Suprapubic skin (tissue), 4 donors: ENCODE measurements around the gene SLC39A9. TPM values are rescaled to one million over a fixed set of nuclear protein-coding genes. Genes with fewer than 3 reads are reported as not detected.
"Not testable (repeated sequence)": the region's sequence is repeated elsewhere in the genome, so short reads cannot be mapped to it uniquely, and the experiment has no call there.

Source experiments
- DNase-seq, 2 donors: peaks; one replicate each; pipeline ENCODE4 v3.0.0-alpha.2; 2019; ENCODE audit warnings: low spot score in 2 of 2
- H3K27ac ChIP-seq: fragments of 200-600 bp; sonication (generic); one replicate; pipeline ENCODE4 v1.5.1; 2019
- H3K27me3 ChIP-seq: fragments of 200-600 bp; sonication (generic); one replicate; pipeline ENCODE4 v1.5.1; 2019
- H3K36me3 ChIP-seq: fragments of 200-600 bp; sonication (generic); one replicate; pipeline ENCODE4 v1.5.1; 2019
- H3K4me1 ChIP-seq: fragments of 200-600 bp; sonication (generic); one replicate; pipeline ENCODE4 v1.5.1; 2019
- H3K4me3 ChIP-seq: fragments of 200-600 bp; sonication (generic); one replicate; pipeline ENCODE4 v1.5.1; 2019; ENCODE audit warnings: mild to moderate bottlenecking
- H3K9me3 ChIP-seq: fragments of 200-600 bp; sonication (generic); one replicate; pipeline ENCODE4 v1.5.1; 2019
- EP300 ChIP-seq: sonication (generic); formaldehyde crosslinking; IDR thresholded peaks from one replicate; pipeline ENCODE4 v1.6.1; 2017; ENCODE audit warnings: antibody characterized with exemption
- POLR2A ChIP-seq, 2 donors: fragments of 450-650 bp; IDR thresholded peaks; one replicate each; pipeline ENCODE4 v1.6.1; 2017; ENCODE audit warnings: antibody characterized with exemption in 2 of 2, mild to moderate bottlenecking in 2 of 2, moderate library complexity in 2 of 2
- POLR2AphosphoS5 ChIP-seq, 3 donors: sonication (generic); formaldehyde crosslinking; IDR thresholded peaks; one replicate each; pipeline ENCODE4 v1.6.1; 2017; ENCODE audit warnings: antibody characterized with exemption in 3 of 3
- WGBS: methylation state at CpG from one replicate; pipeline ENCODE4 v1.1.5; 2018; 5-methylcytosine and 5-hydroxymethylcytosine counted together
- total RNA-seq, 4 donors: library from RNA; depleted of rRNA; stranded (reverse); fragments of >200 nt; gene quantifications; one replicate each; pipeline ENCODE4 v1.1.0, GENCODE V29; 2016
- TF ChIP-seq, protein P1 (sequence below), 2 donors: fragments of 200-600 bp in 1 of 2; fragments of 450-650 bp in 1 of 2; sonication (generic) in 1 of 2; IDR thresholded peaks; one replicate each; pipeline ENCODE4 v1.5.1; 2016 to 2019; ENCODE audit warnings: antibody characterized with exemption in 2 of 2, mild to moderate bottlenecking in 1 of 2, moderate library complexity in 1 of 2

SLC39A9 gene
- total RNA-seq, 4 donors from 2014 or later: 46.5 to 65.6 (median 60.2) TPM

DNA sequence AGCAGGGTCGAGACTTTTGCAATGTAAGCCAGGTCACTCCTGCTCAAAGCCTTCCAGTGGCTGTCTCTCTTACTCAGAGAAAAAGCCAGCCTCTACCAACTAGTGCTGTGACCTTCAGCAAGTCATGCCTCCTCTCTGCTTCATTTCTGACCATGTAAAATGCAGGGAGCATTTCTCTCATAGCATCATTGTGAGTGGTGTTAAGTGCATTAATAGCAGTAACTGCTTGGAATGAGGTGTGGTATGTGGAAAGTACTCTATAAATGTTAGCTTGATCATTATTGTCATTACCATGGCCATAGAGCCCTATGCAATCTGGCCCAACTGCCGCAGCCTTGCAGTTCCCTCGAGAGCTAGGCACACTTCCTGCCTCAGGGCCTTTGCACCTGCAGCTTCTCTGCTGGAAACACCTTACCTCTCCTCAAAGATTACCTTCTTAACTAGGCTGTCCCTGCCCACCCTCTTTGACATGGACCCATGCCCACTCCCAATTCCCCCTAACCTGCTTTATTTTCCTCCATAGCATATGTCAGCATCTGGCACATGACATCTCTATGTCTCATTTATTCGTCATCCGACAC lies 96.9 kb downstream of the SLC39A9 start:
- Histone ChIP-seq H3K9me3 (no peaks in the 10 kb centered on the region), H3K4me1 (no peaks in the 10 kb centered on the region), H3K27me3 (no peaks in the 10 kb centered on the region), H3K36me3 (no peaks in the 10 kb centered on the region), H3K27ac (no peak overlapping the region), H3K4me3 (no peak overlapping the region)
- no peak for DNase-seq
- 87% methylated on average over 5 of the region's 5 CpGs for WGBS
- TF ChIP-seq POLR2A (IDR thresholded peaks at IDR 0.05) (no peak), POLR2AphosphoS5 (IDR thresholded peaks at IDR 0.05) (no peak), EP300 (no peak)
- TF ChIP-seq, protein P1, sequence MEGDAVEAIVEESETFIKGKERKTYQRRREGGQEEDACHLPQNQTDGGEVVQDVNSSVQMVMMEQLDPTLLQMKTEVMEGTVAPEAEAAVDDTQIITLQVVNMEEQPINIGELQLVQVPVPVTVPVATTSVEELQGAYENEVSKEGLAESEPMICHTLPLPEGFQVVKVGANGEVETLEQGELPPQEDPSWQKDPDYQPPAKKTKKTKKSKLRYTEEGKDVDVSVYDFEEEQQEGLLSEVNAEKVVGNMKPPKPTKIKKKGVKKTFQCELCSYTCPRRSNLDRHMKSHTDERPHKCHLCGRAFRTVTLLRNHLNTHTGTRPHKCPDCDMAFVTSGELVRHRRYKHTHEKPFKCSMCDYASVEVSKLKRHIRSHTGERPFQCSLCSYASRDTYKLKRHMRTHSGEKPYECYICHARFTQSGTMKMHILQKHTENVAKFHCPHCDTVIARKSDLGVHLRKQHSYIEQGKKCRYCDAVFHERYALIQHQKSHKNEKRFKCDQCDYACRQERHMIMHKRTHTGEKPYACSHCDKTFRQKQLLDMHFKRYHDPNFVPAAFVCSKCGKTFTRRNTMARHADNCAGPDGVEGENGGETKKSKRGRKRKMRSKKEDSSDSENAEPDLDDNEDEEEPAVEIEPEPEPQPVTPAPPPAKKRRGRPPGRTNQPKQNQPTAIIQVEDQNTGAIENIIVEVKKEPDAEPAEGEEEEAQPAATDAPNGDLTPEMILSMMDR (IDR thresholded peaks at IDR 0.05): no peak

- not testable (repeated sequence) for H3K4me1 ChIP-seq, H3K27ac ChIP-seq, DNase-seq, H3K9me3 ChIP-seq, H3K36me3 ChIP-seq, H3K4me3 ChIP-seq, H3K27me3 ChIP-seq
- WGBS: 100% methylated on average over 4 of the region's 4 CpGs
Measured at GRCh38 chr14:69497866-69498265, 99.4 kb downstream of the SLC39A9 start.

DNA sequence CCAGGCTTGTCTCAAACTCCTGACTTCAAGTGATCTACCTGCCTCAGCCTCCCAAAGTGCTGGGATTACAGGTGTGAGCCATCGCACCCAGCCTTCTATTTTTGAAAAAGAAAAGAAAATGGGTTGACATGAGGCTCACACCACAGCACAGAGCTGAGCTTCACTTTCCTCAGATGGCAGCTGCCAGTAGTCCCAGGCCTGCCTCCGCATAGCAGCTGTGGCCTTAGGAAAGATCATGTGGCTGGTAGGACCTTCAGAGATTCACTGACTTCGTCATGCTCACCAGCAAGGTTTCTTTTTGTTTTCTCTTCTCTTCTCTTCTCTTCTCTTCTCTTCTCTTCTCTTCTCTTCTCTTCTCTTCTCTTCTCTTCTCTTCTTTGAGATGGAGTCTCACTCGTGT lies 99.8 kb downstream of the SLC39A9 start:
- not testable (repeated sequence) for H3K9me3 ChIP-seq, DNase-seq, H3K4me3 ChIP-seq, H3K27me3 ChIP-seq, H3K4me1 ChIP-seq, H3K27ac ChIP-seq, H3K36me3 ChIP-seq
- WGBS: 98% methylated on average over 4 of the region's 4 CpGs

GRCh38 chr14:69499436-69499835 lies 100.9 kb downstream of the SLC39A9 start:
- 92% methylated on average over 5 of the region's 5 CpGs for WGBS
- no peak for TF ChIP-seq EP300
- no peak for TF ChIP-seq POLR2AphosphoS5 (IDR thresholded peaks at IDR 0.05)
- TF ChIP-seq, protein P1 (IDR thresholded peaks at IDR 0.05): no peak
- TF ChIP-seq POLR2A (IDR thresholded peaks at IDR 0.05): no peak
- Histone ChIP-seq H3K9me3 (no peaks in the 10 kb centered on the region), H3K36me3 (no peaks in the 10 kb centered on the region), H3K27me3 (no peaks in the 10 kb centered on the region), H3K4me3 (no peak overlapping the region), H3K27ac (no peak overlapping the region), H3K4me1 (peaks cover 3% of the 10 kb centered on the region)
- DNase-seq: no peak

DNA sequence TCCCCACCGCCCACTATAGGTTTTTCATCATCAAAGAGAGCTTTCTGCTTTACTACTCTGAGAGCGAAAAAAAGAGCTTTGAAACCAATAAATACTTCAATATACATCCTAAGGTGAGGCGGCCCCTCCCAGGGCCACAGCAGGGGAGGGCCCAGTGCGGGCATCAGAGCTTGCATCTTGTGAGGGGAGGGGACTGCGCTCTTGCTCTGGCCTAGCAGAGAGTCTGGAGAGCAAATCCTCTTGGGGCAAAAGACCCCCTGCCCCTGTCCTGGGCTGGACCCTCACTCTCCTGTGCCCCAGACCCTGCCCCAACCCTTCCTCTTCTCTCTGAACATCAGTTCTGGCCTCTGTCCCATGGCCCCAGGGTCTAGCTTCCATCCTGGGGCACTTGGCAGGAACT lies 101.6 kb downstream of the SLC39A9 start:
- WGBS: 89% methylated on average over 5 of the region's 5 CpGs

GRCh38 chr14:69500736-69501135 lies 102.2 kb downstream of the SLC39A9 start:
- H3K9me3 ChIP-seq: no peaks in the 10 kb centered on the region
- H3K27ac ChIP-seq: no peak overlapping the region
- no peaks in the 10 kb centered on the region for H3K36me3 ChIP-seq
- WGBS: no CpG with 5 or more reads among the region's 4 CpGs
- TF ChIP-seq EP300: no peak
- TF ChIP-seq, protein P1 (IDR thresholded peaks at IDR 0.05): no peak
- TF ChIP-seq POLR2AphosphoS5 (IDR thresholded peaks at IDR 0.05): no peak
- TF ChIP-seq POLR2A (IDR thresholded peaks at IDR 0.05): no peak
- H3K27me3 ChIP-seq: no peaks in the 10 kb centered on the region
- no peak for DNase-seq
- H3K4me1 ChIP-seq: peaks cover 3% of the 10 kb centered on the region
- H3K4me3 ChIP-seq: no peak overlapping the region

More for the DNA sequence above, 101.6 kb downstream of the SLC39A9 start:
- Histone ChIP-seq H3K9me3 (no peaks in the 10 kb centered on the region), H3K4me3 (no peak overlapping the region), H3K36me3 (no peaks in the 10 kb centered on the region), H3K27me3 (no peaks in the 10 kb centered on the region), H3K4me1 (peaks cover 3% of the 10 kb centered on the region), H3K27ac (no peak overlapping the region)
- TF ChIP-seq, protein P1 (IDR thresholded peaks at IDR 0.05): no peak
- TF ChIP-seq EP300 (no peak), POLR2AphosphoS5 (IDR thresholded peaks at IDR 0.05) (no peak), POLR2A (IDR thresholded peaks at IDR 0.05) (no peak)
- DNase-seq: no peak
